ENCODE data around the gene PADI6. TPM values are rescaled to one million over a fixed set of nuclear protein-coding genes. Genes with fewer than 3 reads are reported as not detected.
A peak's percentile ranks its signal among the peaks of the same experiment; 100 is the strongest.
"Not testable (repeated sequence)": the region's sequence is repeated elsewhere in the genome, so short reads cannot be mapped to it uniquely, and the experiment has no call there.

Gene PADI6
- total RNA-seq, 1 donor from 2014 or later, result not detected

- intact Hi-C loops (cut with DNase I), result no loop called here
- ATAC-seq, result no peak
Measured at GRCh38 chr1:17397910-17398695, 26.1 kb downstream of the PADI6 start.

GRCh38 chr1:17400725-17401341, 28.8 kb downstream of the PADI6 start:
- DNase-seq (ENCODE audit: missing footprints) (no peak), ATAC-seq (no peak)
- intact Hi-C loops (cut with DNase I), result loop anchor here (10.0 kb wide), 1 partner anchor 276 kb away; no protein-coding TSS in a partner anchor

More at GRCh38 chr1:17397910-17398695, 26.1 kb downstream of the PADI6 start:
- no peak for DNase-seq (ENCODE audit: missing footprints)

- intact Hi-C loops (cut with DNase I), result loop anchor here (10.0 kb wide), 1 partner anchor 277 kb away; no protein-coding TSS in a partner anchor
- ATAC-seq (no peak), DNase-seq (ENCODE audit: missing footprints) (no peak)
Measured at GRCh38 chr1:17401841-17402240, 29.8 kb downstream of the PADI6 start.

- ATAC-seq (no peak), DNase-seq (ENCODE audit: missing footprints) (no peak)
- intact Hi-C loops (cut with DNase I), result loop anchor here (10.0 kb wide), 1 partner anchor 278 kb away; no protein-coding TSS in a partner anchor
Measured at GRCh38 chr1:17403081-17403480, 31.1 kb downstream of the PADI6 start.

- no peak for DNase-seq (ENCODE audit: missing footprints)
- no peak for ATAC-seq
- intact Hi-C loops (cut with DNase I), result loop anchor here (10.0 kb wide), 1 partner anchor 279 kb away; no protein-coding TSS in a partner anchor
Measured at GRCh38 chr1:17404034-17404684, 32.2 kb downstream of the PADI6 start.

- intact Hi-C loops (cut with DNase I), result loop anchor here (5.0 to 10.0 kb wide), 2 partner anchors 280 to 343 kb away; no protein-coding TSS in a partner anchor
- DNase-seq (ENCODE audit: missing footprints), result no peak
- no peak for ATAC-seq
Measured at GRCh38 chr1:17404820-17405219, 32.8 kb downstream of the PADI6 start.

GRCh38 chr1:17405898-17406759, 34.1 kb downstream of the PADI6 start:
- intact Hi-C loops (cut with DNase I), result loop anchor here (5.0 to 10.0 kb wide), 2 partner anchors 281 to 344 kb away; no protein-coding TSS in a partner anchor
- DNase-seq (ENCODE audit: missing footprints) (peak; percentile 77), ATAC-seq (peak; percentile 89)

- ATAC-seq, result not testable (repeated sequence)
- peak; percentile 17 for DNase-seq (ENCODE audit: missing footprints)
Measured at GRCh38 chr1:17406760-17407475, 34.9 kb downstream of the PADI6 start.

GRCh38 chr1:17407786-17408514, 36.0 kb downstream of the PADI6 start:
- not testable (repeated sequence) for ATAC-seq; DNase-seq (ENCODE audit: missing footprints)
- intact Hi-C loops (cut with DNase I), result loop anchor here (5.0 to 10.0 kb wide), 2 partner anchors 283 to 346 kb away; no protein-coding TSS in a partner anchor

More at GRCh38 chr1:17406760-17407475, 34.9 kb downstream of the PADI6 start:
- intact Hi-C loops (cut with DNase I), result loop anchor here (5.0 to 10.0 kb wide), 2 partner anchors 282 to 345 kb away; no protein-coding TSS in a partner anchor

- intact Hi-C loops (cut with DNase I), result loop anchor here (5.0 to 10.0 kb wide), 2 partner anchors 285 to 347 kb away; no protein-coding TSS in a partner anchor
- peak; percentile 63 for ATAC-seq
Measured at GRCh38 chr1:17409391-17409811, 37.4 kb downstream of the PADI6 start.

GRCh38 chr1:17412093-17412870, 40.3 kb downstream of the PADI6 start:
- intact Hi-C loops (cut with DNase I), result no loop called here
- ATAC-seq (peak; percentile 47), DNase-seq (ENCODE audit: missing footprints) (peak; percentile 31)

More at GRCh38 chr1:17409391-17409811, 37.4 kb downstream of the PADI6 start:
- DNase-seq (ENCODE audit: missing footprints), result no peak

GRCh38 chr1:17414022-17414421, 42.0 kb downstream of the PADI6 start:
- intact Hi-C loops (cut with DNase I), result no loop called here
- DNase-seq (ENCODE audit: missing footprints), result no peak
- no peak for ATAC-seq

GRCh38 chr1:17416389-17416788, 44.4 kb downstream of the PADI6 start:
- intact Hi-C loops (cut with DNase I), result no loop called here
- ATAC-seq, result no peak
- no peak for DNase-seq (ENCODE audit: missing footprints)

GRCh38 chr1:17419626-17420328, 47.8 kb downstream of the PADI6 start:
- intact Hi-C loops (cut with DNase I), result loop anchor here (1.0 to 10.0 kb wide), 3 partner anchors 20 to 195 kb away; partner anchors contain the start of gene RCC2
- DNase-seq (ENCODE audit: missing footprints) (peak; percentile 88), ATAC-seq (peak; percentile 79)

- intact Hi-C loops (cut with DNase I), result loop anchor here (1.0 to 10.0 kb wide), 3 partner anchors 19 to 194 kb away; partner anchors contain the start of gene RCC2
- ATAC-seq, result no peak
- DNase-seq (ENCODE audit: missing footprints), result no peak
Measured at GRCh38 chr1:17420391-17420918, 48.5 kb downstream of the PADI6 start.

Data from Right ventricle myocardium inferior (tissue), 1 donor.